HG02588 (cell line): ENCODE results near the gene SH2B2.

ENCODE experiments used
- ATAC-seq: cut with Tn5 transposase; IDR thresholded peaks from one replicate; pipeline ENCODE4 v1.9.1; 2021; ENCODE audit warnings: mild to moderate bottlenecking, moderate library complexity; ENCODE audit not compliant: unreplicated experiment

Gene SH2B2

GRCh38 chr7:102264367-102264891 is 22.2 kb upstream of the SH2B2 start:
- no peak for ATAC-seq

- no peak for ATAC-seq
Observed at GRCh38 chr7:102266541-102266940, 20.1 kb upstream of the SH2B2 start.

GRCh38 chr7:102268635-102269034 is 18.0 kb upstream of the SH2B2 start:
- no peak for ATAC-seq

GRCh38 chr7:102270178-102270887 is 16.3 kb upstream of the SH2B2 start:
- ATAC-seq, result no peak

- no peak for ATAC-seq
Observed at GRCh38 chr7:102271158-102271798, 15.4 kb upstream of the SH2B2 start.

GRCh38 chr7:102272075-102272916 is 14.4 kb upstream of the SH2B2 start:
- peak; percentile 54 for ATAC-seq

GRCh38 chr7:102272917-102273748 is 13.5 kb upstream of the SH2B2 start:
- no peak for ATAC-seq

GRCh38 chr7:102273749-102274712 is 12.6 kb upstream of the SH2B2 start:
- no peak for ATAC-seq

- ATAC-seq, result no peak
Observed at GRCh38 chr7:102275123-102275703, 11.5 kb upstream of the SH2B2 start.

- no peak for ATAC-seq
Observed at GRCh38 chr7:102277901-102278300, 8.8 kb upstream of the SH2B2 start.

GRCh38 chr7:102279537-102280400 is 6.9 kb upstream of the SH2B2 start:
- ATAC-seq, result peak; percentile 56

- ATAC-seq, result no peak
Observed at GRCh38 chr7:102280521-102280920, 6.1 kb upstream of the SH2B2 start.

GRCh38 chr7:102281785-102282184 is 4.9 kb upstream of the SH2B2 start:
- no peak for ATAC-seq

- ATAC-seq, result no peak
Observed at GRCh38 chr7:102282465-102283362, 4.0 kb upstream of the SH2B2 start.

- ATAC-seq, result no peak
Observed at GRCh38 chr7:102283477-102284189, 3.0 kb upstream of the SH2B2 start.

- no peak for ATAC-seq
Observed at GRCh38 chr7:102284399-102284798, 2.3 kb upstream of the SH2B2 start.
